Measurements from ENCODE around the gene UBQLN3. TPM values are rescaled to one million over a fixed set of nuclear protein-coding genes. Genes with fewer than 3 reads are reported as not detected.

UBQLN3 gene
- polyA plus RNA-seq = not detected in 2 replicates
- polyA minus RNA-seq = not detected in 2 replicates

DNA sequence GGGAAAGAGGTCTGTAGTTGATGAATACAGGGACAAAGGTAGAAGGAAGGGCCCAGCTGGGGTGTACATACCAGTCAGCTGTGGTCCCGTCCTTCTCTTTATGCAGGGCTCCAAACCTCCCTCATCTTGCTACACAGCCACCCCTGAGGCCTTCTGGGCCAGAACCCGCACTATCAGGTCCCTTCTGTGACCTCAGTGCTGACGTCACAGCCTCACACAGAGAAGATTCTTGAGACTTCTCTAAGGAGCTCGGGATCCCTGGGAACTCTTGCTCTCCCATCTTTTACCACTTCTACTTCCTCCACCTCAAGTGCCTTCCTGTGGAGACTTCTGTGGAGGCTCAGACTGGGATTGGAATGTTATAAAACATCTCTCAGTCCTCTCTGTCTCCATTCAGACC is at the start of gene UBQLN3:
Gene UBQLN3 (minus strand): TSS at position 155 of the 400 bp plus-strand sequence. CDS start 399 bp downstream, outside the sequence.
- H3K27ac ChIP-seq (ENCODE audit: low read length) = no peak within 1 kb of the TSS
- no peaks in the 10 kb centered on the region for H3K36me3 ChIP-seq (ENCODE audit: insufficient read depth, low read length)
- no peaks in the 10 kb centered on the region for H3K79me2 ChIP-seq (replicated peaks; ENCODE audit: insufficient read depth, low read length)
- no peaks in the 10 kb centered on the region for H3F3A ChIP-seq (ENCODE audit: insufficient read depth, low read length, poor library complexity, severe bottlenecking)
- no peaks in the 10 kb centered on the region for H4K20me1 ChIP-seq (ENCODE audit: insufficient read depth)
- no peaks in the 10 kb centered on the region for H3K9me2 ChIP-seq (ENCODE audit: insufficient read depth, low read length)
- no peaks in the 10 kb centered on the region for H3K9me3 ChIP-seq (ENCODE audit: low read length)
- no peak within 1 kb of the TSS for H3K4me3 ChIP-seq (ENCODE audit: low read length)
- no peak within 1 kb of the TSS for H3K9ac ChIP-seq (ENCODE audit: low read length)
- H3K27me3 ChIP-seq (ENCODE audit: insufficient read depth, low read depth, low read length) = no peaks in the 10 kb centered on the region
- TF ChIP-seq, protein P1, sequence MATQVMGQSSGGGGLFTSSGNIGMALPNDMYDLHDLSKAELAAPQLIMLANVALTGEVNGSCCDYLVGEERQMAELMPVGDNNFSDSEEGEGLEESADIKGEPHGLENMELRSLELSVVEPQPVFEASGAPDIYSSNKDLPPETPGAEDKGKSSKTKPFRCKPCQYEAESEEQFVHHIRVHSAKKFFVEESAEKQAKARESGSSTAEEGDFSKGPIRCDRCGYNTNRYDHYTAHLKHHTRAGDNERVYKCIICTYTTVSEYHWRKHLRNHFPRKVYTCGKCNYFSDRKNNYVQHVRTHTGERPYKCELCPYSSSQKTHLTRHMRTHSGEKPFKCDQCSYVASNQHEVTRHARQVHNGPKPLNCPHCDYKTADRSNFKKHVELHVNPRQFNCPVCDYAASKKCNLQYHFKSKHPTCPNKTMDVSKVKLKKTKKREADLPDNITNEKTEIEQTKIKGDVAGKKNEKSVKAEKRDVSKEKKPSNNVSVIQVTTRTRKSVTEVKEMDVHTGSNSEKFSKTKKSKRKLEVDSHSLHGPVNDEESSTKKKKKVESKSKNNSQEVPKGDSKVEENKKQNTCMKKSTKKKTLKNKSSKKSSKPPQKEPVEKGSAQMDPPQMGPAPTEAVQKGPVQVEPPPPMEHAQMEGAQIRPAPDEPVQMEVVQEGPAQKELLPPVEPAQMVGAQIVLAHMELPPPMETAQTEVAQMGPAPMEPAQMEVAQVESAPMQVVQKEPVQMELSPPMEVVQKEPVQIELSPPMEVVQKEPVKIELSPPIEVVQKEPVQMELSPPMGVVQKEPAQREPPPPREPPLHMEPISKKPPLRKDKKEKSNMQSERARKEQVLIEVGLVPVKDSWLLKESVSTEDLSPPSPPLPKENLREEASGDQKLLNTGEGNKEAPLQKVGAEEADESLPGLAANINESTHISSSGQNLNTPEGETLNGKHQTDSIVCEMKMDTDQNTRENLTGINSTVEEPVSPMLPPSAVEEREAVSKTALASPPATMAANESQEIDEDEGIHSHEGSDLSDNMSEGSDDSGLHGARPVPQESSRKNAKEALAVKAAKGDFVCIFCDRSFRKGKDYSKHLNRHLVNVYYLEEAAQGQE (IDR thresholded peaks at IDR 0.05; ENCODE audit: borderline replicate concordance) = no peak
- TF ChIP-seq EP300 (conservative IDR thresholded peaks at IDR 0.05; ENCODE audit: poor library complexity, severe bottlenecking) (no peak), MXI1 (conservative IDR thresholded peaks at IDR 0.05; ENCODE audit: poor library complexity, severe bottlenecking) (no peak), EZH2 (IDR thresholded peaks at IDR 0.05; ENCODE audit: borderline replicate concordance, insufficient read depth, low read length, poor library complexity, severe bottlenecking) (no peak), POLR2AphosphoS5 (IDR thresholded peaks at IDR 0.05) (no peak), SMC3 (conservative IDR thresholded peaks at IDR 0.05; ENCODE audit: poor library complexity) (no peak), RAD21 (conservative IDR thresholded peaks at IDR 0.05) (no peak), TAF1 (IDR thresholded peaks at IDR 0.05; ENCODE audit: low read depth) (no peak)
- TF ChIP-seq, protein P2, sequence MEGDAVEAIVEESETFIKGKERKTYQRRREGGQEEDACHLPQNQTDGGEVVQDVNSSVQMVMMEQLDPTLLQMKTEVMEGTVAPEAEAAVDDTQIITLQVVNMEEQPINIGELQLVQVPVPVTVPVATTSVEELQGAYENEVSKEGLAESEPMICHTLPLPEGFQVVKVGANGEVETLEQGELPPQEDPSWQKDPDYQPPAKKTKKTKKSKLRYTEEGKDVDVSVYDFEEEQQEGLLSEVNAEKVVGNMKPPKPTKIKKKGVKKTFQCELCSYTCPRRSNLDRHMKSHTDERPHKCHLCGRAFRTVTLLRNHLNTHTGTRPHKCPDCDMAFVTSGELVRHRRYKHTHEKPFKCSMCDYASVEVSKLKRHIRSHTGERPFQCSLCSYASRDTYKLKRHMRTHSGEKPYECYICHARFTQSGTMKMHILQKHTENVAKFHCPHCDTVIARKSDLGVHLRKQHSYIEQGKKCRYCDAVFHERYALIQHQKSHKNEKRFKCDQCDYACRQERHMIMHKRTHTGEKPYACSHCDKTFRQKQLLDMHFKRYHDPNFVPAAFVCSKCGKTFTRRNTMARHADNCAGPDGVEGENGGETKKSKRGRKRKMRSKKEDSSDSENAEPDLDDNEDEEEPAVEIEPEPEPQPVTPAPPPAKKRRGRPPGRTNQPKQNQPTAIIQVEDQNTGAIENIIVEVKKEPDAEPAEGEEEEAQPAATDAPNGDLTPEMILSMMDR (IDR thresholded peaks at IDR 0.05; ENCODE audit: poor library complexity, severe bottlenecking) = no peak
- H3K4me2 ChIP-seq (ENCODE audit: low read length) = no peak within 1 kb of the TSS
- no peak within 1 kb of the TSS for H2AFZ ChIP-seq (ENCODE audit: low read depth, low read length)

DNA sequence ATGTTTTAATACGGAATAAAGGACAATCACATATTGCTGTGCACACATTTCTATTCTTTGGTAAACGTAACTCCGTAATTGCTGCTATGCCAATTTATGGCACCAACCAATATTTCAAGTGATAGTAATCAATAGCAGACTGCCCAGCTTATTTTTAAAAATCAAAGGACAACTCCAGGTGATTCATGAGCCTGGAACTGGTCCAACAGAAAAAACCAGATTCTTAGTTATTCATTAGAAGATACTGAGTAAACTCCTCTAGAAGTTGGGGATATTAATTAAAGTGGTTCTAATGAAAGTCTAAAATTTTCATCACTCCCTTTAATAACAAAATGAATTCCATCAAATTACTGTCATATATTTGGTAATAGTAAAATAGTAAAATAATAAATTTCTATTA is 48.0 kb upstream of the UBQLN3 start:
- no peak overlapping the region for H3K4me3 ChIP-seq (ENCODE audit: low read length)
- no peaks in the 10 kb centered on the region for H3K36me3 ChIP-seq (ENCODE audit: insufficient read depth, low read length)
- no peak for TF ChIP-seq TAF1 (IDR thresholded peaks at IDR 0.05; ENCODE audit: low read depth)
- TF ChIP-seq POLR2AphosphoS5 (IDR thresholded peaks at IDR 0.05) = no peak
- TF ChIP-seq RAD21 (conservative IDR thresholded peaks at IDR 0.05) = no peak
- TF ChIP-seq, protein P1 (IDR thresholded peaks at IDR 0.05; ENCODE audit: borderline replicate concordance) = no peak
- no peak for TF ChIP-seq EZH2 (IDR thresholded peaks at IDR 0.05; ENCODE audit: borderline replicate concordance, insufficient read depth, low read length, poor library complexity, severe bottlenecking)
- TF ChIP-seq SMC3 (conservative IDR thresholded peaks at IDR 0.05; ENCODE audit: poor library complexity) = no peak
- TF ChIP-seq, protein P2 (IDR thresholded peaks at IDR 0.05; ENCODE audit: poor library complexity, severe bottlenecking) = no peak
- no peak for TF ChIP-seq EP300 (conservative IDR thresholded peaks at IDR 0.05; ENCODE audit: poor library complexity, severe bottlenecking)
- TF ChIP-seq MXI1 (conservative IDR thresholded peaks at IDR 0.05; ENCODE audit: poor library complexity, severe bottlenecking) = no peak
- H3K9ac ChIP-seq (ENCODE audit: low read length) = no peak overlapping the region
- H3K27ac ChIP-seq (ENCODE audit: low read length) = no peak overlapping the region
- no peaks in the 10 kb centered on the region for H3F3A ChIP-seq (ENCODE audit: insufficient read depth, low read length, poor library complexity, severe bottlenecking)
- H3K27me3 ChIP-seq (ENCODE audit: insufficient read depth, low read depth, low read length) = no peaks in the 10 kb centered on the region
- no peak overlapping the region for H2AFZ ChIP-seq (ENCODE audit: low read depth, low read length)
- H3K9me2 ChIP-seq (ENCODE audit: insufficient read depth, low read length) = no peaks in the 10 kb centered on the region
- no peaks in the 10 kb centered on the region for H3K79me2 ChIP-seq (replicated peaks; ENCODE audit: insufficient read depth, low read length)
- H3K4me2 ChIP-seq (ENCODE audit: low read length) = no peak overlapping the region
- no peaks in the 10 kb centered on the region for H3K9me3 ChIP-seq (ENCODE audit: low read length)
- no peaks in the 10 kb centered on the region for H4K20me1 ChIP-seq (ENCODE audit: insufficient read depth)
